HCT116 (cell line): Measurements from ENCODE around the gene ELAVL1. TPM values are rescaled to one million over a fixed set of nuclear protein-coding genes. Genes with fewer than 3 reads are reported as not detected.

Experiments
- ATAC-seq: fragments of 200-7000 bp; cut with Tn5 transposase; 2 replicates; pipeline ENCODE4 v1.9.1; 2020; ENCODE audit warnings: mild to moderate bottlenecking, moderate library complexity
- BruUV-seq: library from RNA; stranded (reverse); fragments of 400-500 nt; replicated peaks from 2 replicates; lab custom pipeline; 2021; lab: Mats Ljungman, UMichigan
- CTCF ChIA-PET: fragments of 300-600 bp; sonication (Branson Sonifier 250); formaldehyde crosslinking; loops from one replicate; lab custom pipeline; 2021; ENCODE audit warnings: antibody characterized with exemption; lab: Charles Lee
- POLR2A ChIA-PET: fragments of 300-600, 350-600 bp; sonication (Branson Sonifier 250); formaldehyde crosslinking; loops from one replicate; lab custom pipeline; 2021; ENCODE audit warnings: antibody characterized with exemption; lab: Charles Lee
- RAD21 ChIA-PET, 2 experiments: fragments of 300-600 bp; sonication (Branson Sonifier 250); formaldehyde crosslinking; loops; one replicate each; lab custom pipeline; 2023; ENCODE audit warnings: low total read pairs in 2 of 2; ENCODE audit not compliant: uncharacterized antibody in 2 of 2, unreplicated experiment in 2 of 2, low non-redundant PET in 1 of 2; lab: Charles Lee
- DNase-seq: peaks from one replicate; pipeline ENCODE4 v3.0.0-alpha.2; 2010; ENCODE audit warnings: low read depth, low spot score
- H2AFZ ChIP-seq: fragments of 200-600 bp; shearing (Covaris generic), sonication (generic); 2 replicates; pipeline ENCODE4 v1.6.1; 2017; ENCODE audit warnings: low read depth, mixed run types, mixed read lengths, antibody characterized with exemption, low read length; ENCODE audit not compliant: poor library complexity, severe bottlenecking
- H3K27ac ChIP-seq: 2 replicates; pipeline ENCODE4 v1.5.1; 2012; ENCODE audit warnings: low read depth, low read length
- H3K27me3 ChIP-seq: fragments of 200-600 bp; sonication (generic); 2 replicates; pipeline ENCODE4 v1.6.1; 2016; ENCODE audit warnings: mixed run types, low read length, mixed read lengths; ENCODE audit not compliant: insufficient read depth
- H3K36me3 ChIP-seq, 2 experiments: fragments of 200-500 bp in 1 of 2; fragments of 200-600 bp in 1 of 2; sonication (Bioruptor generic) in 1 of 2; sonication (generic) in 1 of 2; 2 replicates each; pipeline versions ENCODE4 v1.5.1 to v1.6.1; 2014 to 2016; ENCODE audit warnings: low read length in 2 of 2, inconsistent platforms in 1 of 2, mixed read lengths in 1 of 2, mixed run types in 1 of 2; ENCODE audit not compliant: insufficient read depth in 2 of 2, control insufficient read depth in 1 of 2
- H3K4me1 ChIP-seq, 2 experiments: fragments of 200-600 bp in 1 of 2; sonication (generic) in 1 of 2; 2 replicates each; pipeline versions ENCODE4 v1.5.1 to v1.6.1; 2012 to 2017; ENCODE audit warnings: low read length in 2 of 2, inconsistent platforms in 1 of 2, mild to moderate bottlenecking in 1 of 2, mixed read lengths in 1 of 2, mixed run types in 1 of 2, moderate library complexity in 1 of 2; ENCODE audit not compliant: insufficient read depth in 2 of 2, control insufficient read depth in 1 of 2
- H3K4me2 ChIP-seq: fragments of 200-600 bp; sonication (generic); 2 replicates; pipeline ENCODE4 v1.6.1; 2017; ENCODE audit warnings: mixed run types, low read length, mixed read lengths
- H3K4me3 ChIP-seq, 2 experiments: fragments of 200-600 bp in 1 of 2; sonication (generic) in 1 of 2; replicated peaks in 1 of 2; 2 replicates each; pipeline ENCODE4 v1.5.1; 2011 to 2016; ENCODE audit warnings: low read length in 2 of 2, control low read depth in 1 of 2, low read depth in 1 of 2, mild to moderate bottlenecking in 1 of 2, mixed read lengths in 1 of 2, mixed run types in 1 of 2
- H3K79me2 ChIP-seq: fragments of 200-600 bp; sonication (generic); 2 replicates; pipeline ENCODE4 v1.6.1; 2017; ENCODE audit warnings: mild to moderate bottlenecking, mixed run types, low read length, moderate library complexity, mixed read lengths; ENCODE audit not compliant: insufficient read depth
- H3K9ac ChIP-seq: fragments of 200-600 bp; sonication (generic); 2 replicates; pipeline ENCODE4 v1.6.1; 2016; ENCODE audit warnings: low read length, mixed read lengths
- H3K9me2 ChIP-seq: fragments of 200-600 bp; sonication (generic), shearing (Covaris generic); 2 replicates; pipeline ENCODE4 v1.6.1; 2017; ENCODE audit warnings: mixed run types, mild to moderate bottlenecking, moderate library complexity; ENCODE audit not compliant: insufficient read depth
- H3K9me3 ChIP-seq, 2 experiments: fragments of 200-500 bp in 1 of 2; fragments of 200-600 bp in 1 of 2; sonication (Bioruptor generic) in 1 of 2; sonication (generic) in 1 of 2; 2 replicates each; pipeline ENCODE4 v1.6.1; 2014 to 2017; ENCODE audit warnings: low read length in 2 of 2, mixed read lengths in 2 of 2, inconsistent platforms in 1 of 2, low read depth in 1 of 2, mild to moderate bottlenecking in 1 of 2, mixed run types in 1 of 2, moderate library complexity in 1 of 2; ENCODE audit not compliant: control insufficient read depth in 1 of 2, insufficient read depth in 1 of 2
- H4K20me1 ChIP-seq: fragments of 200-600 bp; sonication (generic), shearing (Covaris generic); 2 replicates; pipeline ENCODE4 v1.6.1; 2017; ENCODE audit warnings: mixed run types, mild to moderate bottlenecking, moderate library complexity; ENCODE audit not compliant: insufficient read depth
- CEBPB ChIP-seq: IDR thresholded peaks from 2 replicates; pipeline ENCODE4 v1.6.1; 2012; ENCODE audit warnings: low read depth
- EGR1 ChIP-seq: IDR thresholded peaks from 2 replicates; pipeline ENCODE4 v1.6.1; 2012; ENCODE audit warnings: low read depth
- ELF1 ChIP-seq: IDR thresholded peaks from 2 replicates; pipeline ENCODE4 v1.6.1; 2012; ENCODE audit warnings: low read depth, borderline replicate concordance
- FOSL1 ChIP-seq: IDR thresholded peaks from 2 replicates; pipeline ENCODE4 v1.6.1; 2012; ENCODE audit warnings: low read depth
- JUND ChIP-seq: IDR thresholded peaks from 2 replicates; pipeline ENCODE4 v1.6.1; 2012
- POLR2A ChIP-seq: IDR thresholded peaks from 2 replicates; pipeline ENCODE4 v1.7.0; 2011; ENCODE audit warnings: borderline replicate concordance; ENCODE audit not compliant: insufficient read depth, insufficient read length; ENCODE audit errors: extremely low read depth
- RAD21 ChIP-seq: IDR thresholded peaks from 2 replicates; pipeline ENCODE4 v1.6.1; 2012; ENCODE audit warnings: low read depth, mild to moderate bottlenecking
- SP1 ChIP-seq: IDR thresholded peaks from 2 replicates; pipeline ENCODE4 v1.6.1; 2012; ENCODE audit warnings: low read depth
- SRF ChIP-seq: IDR thresholded peaks from 2 replicates; pipeline ENCODE4 v1.6.1; 2012; ENCODE audit warnings: low read depth
- ZNF274 ChIP-seq: fragments of 200-500 bp; sonication (Bioruptor generic); IDR thresholded peaks from 2 replicates; pipeline ENCODE4 v1.6.1; 2014; ENCODE audit warnings: mild to moderate bottlenecking, low read depth, low read length, inconsistent platforms
- intact Hi-C: fragments of 100-400 bp; cut with micrococcal nuclease; formaldehyde crosslinking; loops from 2 replicates; pipeline ENCODE4 v1.10.0; 2022
- total RNA-seq: library from RNA; stranded (reverse); gene quantifications from one replicate; pipeline ENCODE4 v1.2.1, GENCODE V29; 2021; ENCODE audit not compliant: unreplicated experiment
- TF ChIP-seq, protein P1 (sequence below): IDR thresholded peaks from 2 replicates; pipeline ENCODE4 v1.6.1; 2012
- TF ChIP-seq, protein P2 (sequence below), 3 experiments: fragments of 200-600 bp in 1 of 3; sonication (generic) in 1 of 3; IDR thresholded peaks in 2 of 3; conservative IDR thresholded peaks in 1 of 3; 2 replicates each; pipeline ENCODE4 v1.5.1; 2012 to 2017; ENCODE audit warnings: low read depth in 2 of 3, low read length in 2 of 3, antibody characterized with exemption in 1 of 3, borderline replicate concordance in 1 of 3, control low read depth in 1 of 3, mild to moderate bottlenecking in 1 of 3, mixed read lengths in 1 of 3, mixed run types in 1 of 3, moderate library complexity in 1 of 3; ENCODE audit not compliant: insufficient read depth in 1 of 3
- TF ChIP-seq, protein P3 (sequence below): IDR thresholded peaks from 2 replicates; pipeline ENCODE4 v1.6.1; 2012

Gene ELAVL1
- total RNA-seq, 1 experiment from 2014 or later: 134 TPM

DNA sequence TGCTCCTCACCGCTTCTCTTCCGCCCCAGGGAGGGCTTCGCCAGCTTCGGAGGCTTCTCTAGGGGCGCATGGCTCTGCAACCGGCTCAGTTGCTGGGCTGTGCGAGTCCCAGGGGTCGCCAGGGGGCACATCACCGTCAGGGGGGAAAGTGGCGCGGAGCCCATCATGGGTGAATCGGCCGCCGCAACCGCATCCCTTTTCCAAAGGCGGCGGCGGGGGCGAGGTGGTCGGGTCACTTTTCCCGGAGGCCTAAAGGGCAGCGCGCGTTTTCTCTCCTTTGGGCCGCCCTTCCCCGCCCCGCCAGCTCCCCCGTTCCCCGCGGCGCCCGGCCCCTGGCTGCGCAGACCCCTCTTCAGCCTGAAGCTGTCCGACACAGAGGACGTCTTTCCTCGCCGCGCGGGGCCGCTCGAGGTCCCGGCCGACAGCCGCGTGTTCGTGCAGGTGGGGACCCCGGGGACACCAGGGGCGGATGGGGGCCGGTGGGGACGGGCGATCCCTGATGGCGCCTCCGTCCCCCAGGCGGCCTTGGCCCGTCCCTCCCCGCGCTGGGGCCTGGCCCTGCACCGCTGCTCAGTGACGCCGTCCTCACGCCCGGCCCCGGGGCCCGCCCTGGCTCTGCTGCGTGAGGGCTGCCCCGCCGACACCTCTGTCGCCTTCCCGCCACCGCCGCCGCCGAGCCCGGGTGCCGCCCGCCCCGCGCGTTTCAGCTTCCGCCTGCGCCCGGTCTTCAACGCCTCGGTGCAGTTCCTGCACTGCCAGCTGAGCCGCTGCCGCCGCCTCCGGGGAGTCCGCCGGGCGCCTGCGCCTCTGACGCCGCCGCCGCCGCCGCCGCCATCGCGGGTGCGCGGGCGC, 89.1 kb downstream of the ELAVL1 start (continued):
- no peak for TF ChIP-seq SRF
- TF ChIP-seq, protein P1, sequence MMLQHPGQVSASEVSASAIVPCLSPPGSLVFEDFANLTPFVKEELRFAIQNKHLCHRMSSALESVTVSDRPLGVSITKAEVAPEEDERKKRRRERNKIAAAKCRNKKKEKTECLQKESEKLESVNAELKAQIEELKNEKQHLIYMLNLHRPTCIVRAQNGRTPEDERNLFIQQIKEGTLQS: no peak
- TF ChIP-seq ELF1: no peak
- TF ChIP-seq EGR1: no peak
- no peak for TF ChIP-seq POLR2A

DNA sequence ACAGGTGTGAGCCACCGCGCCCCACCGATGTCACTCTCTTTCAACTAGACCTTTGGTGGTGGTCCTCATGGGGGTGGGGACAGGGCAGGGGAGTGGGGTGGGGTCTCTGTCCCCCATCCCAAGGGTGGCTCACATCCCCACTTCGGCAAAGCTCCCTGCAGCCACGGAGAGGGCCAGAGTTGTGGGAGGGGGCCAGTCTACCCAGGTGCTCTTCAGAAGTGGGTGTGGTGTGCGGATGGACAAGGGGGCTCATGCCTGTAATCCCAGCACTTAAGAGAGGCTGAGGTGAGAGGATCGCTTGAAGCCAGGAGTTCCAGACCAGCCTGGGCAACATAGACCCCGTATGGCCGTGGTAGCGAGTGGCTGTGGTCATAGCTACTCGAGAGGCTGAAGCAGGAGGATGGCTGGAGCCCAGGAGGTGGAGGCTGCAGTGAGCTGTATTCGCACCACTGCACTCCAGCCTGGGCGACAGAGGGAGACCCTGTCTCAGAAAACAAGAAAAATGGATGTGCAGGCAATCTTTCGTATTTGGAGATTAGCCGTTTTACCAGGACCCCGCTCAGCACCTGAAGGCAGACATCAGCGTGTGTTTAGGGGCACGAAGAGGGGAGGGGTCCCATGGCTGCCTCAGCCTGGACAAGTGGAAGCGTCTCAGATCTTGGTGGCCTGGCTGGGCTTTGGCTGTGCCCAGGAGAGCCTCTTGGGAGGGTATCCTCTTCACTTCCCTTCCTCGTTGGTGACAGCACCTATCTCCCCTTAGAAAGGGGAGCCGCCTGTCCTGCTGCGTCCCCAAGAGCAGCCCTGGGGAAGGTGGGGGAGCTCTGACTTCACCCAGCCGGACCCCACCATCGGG, 90.0 kb downstream of the ELAVL1 start:
- ATAC-seq (no peak), DNase-seq (no peak)
- Histone ChIP-seq H3K9me3 (no peaks in the 10 kb centered on the region), H3K4me3 (peak overlapping the region; percentile 66 to 74), H3K79me2 (peaks cover 10% of the 10 kb centered on the region; the same call in 1 of the 2 replicates), H3K4me1 (peaks cover 14 to 47% of the 10 kb centered on the region in 2 experiments; a peak in 3 of 4 replicates), H3K27me3 (no peaks in the 10 kb centered on the region), H3K27ac (peak overlapping the region; percentile 89), H4K20me1 (no peaks in the 10 kb centered on the region), H3K4me2 (peak overlapping the region; percentile 91), H3K36me3 (peaks cover 5 to 6% of the 10 kb centered on the region in 2 experiments; a peak in 3 of 4 replicates), H3K9me2 (no peaks in the 10 kb centered on the region), H3K9ac (peak overlapping the region; percentile 89), H2AFZ (no peak overlapping the region)
- TF ChIP-seq FOSL1: no peak
- TF ChIP-seq, protein P1: no peak
- no peak for TF ChIP-seq RAD21
- TF ChIP-seq POLR2A: no peak
- no peak for TF ChIP-seq CEBPB
- no peak for TF ChIP-seq SRF
- TF ChIP-seq, protein P2, sequence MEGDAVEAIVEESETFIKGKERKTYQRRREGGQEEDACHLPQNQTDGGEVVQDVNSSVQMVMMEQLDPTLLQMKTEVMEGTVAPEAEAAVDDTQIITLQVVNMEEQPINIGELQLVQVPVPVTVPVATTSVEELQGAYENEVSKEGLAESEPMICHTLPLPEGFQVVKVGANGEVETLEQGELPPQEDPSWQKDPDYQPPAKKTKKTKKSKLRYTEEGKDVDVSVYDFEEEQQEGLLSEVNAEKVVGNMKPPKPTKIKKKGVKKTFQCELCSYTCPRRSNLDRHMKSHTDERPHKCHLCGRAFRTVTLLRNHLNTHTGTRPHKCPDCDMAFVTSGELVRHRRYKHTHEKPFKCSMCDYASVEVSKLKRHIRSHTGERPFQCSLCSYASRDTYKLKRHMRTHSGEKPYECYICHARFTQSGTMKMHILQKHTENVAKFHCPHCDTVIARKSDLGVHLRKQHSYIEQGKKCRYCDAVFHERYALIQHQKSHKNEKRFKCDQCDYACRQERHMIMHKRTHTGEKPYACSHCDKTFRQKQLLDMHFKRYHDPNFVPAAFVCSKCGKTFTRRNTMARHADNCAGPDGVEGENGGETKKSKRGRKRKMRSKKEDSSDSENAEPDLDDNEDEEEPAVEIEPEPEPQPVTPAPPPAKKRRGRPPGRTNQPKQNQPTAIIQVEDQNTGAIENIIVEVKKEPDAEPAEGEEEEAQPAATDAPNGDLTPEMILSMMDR (IDR thresholded peaks at IDR 0.05 in 2 of 3, conservative IDR thresholded peaks at IDR 0.05 in 1 of 3; ENCODE audit: borderline replicate concordance in 1 of 3, insufficient read depth in 1 of 3, low read depth in 2 of 3, low read length in 2 of 3): no peak
- TF ChIP-seq SP1: no peak
- no peak for TF ChIP-seq JUND
- TF ChIP-seq, protein P3, sequence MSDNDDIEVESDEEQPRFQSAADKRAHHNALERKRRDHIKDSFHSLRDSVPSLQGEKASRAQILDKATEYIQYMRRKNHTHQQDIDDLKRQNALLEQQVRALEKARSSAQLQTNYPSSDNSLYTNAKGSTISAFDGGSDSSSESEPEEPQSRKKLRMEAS: no peak
- no peak for TF ChIP-seq EGR1
- no peak for TF ChIP-seq ZNF274
- no TSS peak for BruUV-seq
- CTCF ChIA-PET: interaction anchor here (1.3 kb wide), 1 partner anchor 12 kb away, joined by 6 read pairs; the partner anchor contains the start of gene MAP2K7
- RAD21 ChIA-PET: no interaction called here
- intact Hi-C loops: no loop called here
- POLR2A ChIA-PET: no interaction called here
